Right atrium auricular region (tissue), 2 donors: ENCODE results near the gene ACTRT2. TPM values are rescaled to one million over a fixed set of nuclear protein-coding genes. Genes with fewer than 3 reads are reported as not detected.

Experiments used
- DNase-seq: peaks from one replicate; pipeline ENCODE4 v3.0.0-alpha.2; 2019; ENCODE audit warnings: low spot score
- H3K27ac ChIP-seq, 2 donors: fragments of 200-600 bp; sonication (generic); 1 replicate in 1 of 2; 2 replicates in 1 of 2; pipeline ENCODE4 v1.5.1; 2016 to 2019
- H3K27me3 ChIP-seq, 2 donors: fragments of 200-600 bp; sonication (generic); one replicate each; pipeline versions ENCODE4 v1.5.1 to v1.6.0; 2017 to 2019
- H3K36me3 ChIP-seq: fragments of 200-600 bp; sonication (generic); one replicate; pipeline ENCODE4 v1.5.1; 2016
- H3K4me1 ChIP-seq, 2 donors: fragments of 200-600 bp; sonication (generic); one replicate each; pipeline versions ENCODE4 v1.5.1 to v1.6.0; 2017 to 2019
- H3K4me3 ChIP-seq, 2 donors: fragments of 200-600 bp; sonication (generic); 1 replicate in 1 of 2; 2 replicates in 1 of 2; pipeline ENCODE4 v1.5.1; 2017 to 2019; ENCODE audit warnings: mild to moderate bottlenecking in 1 of 2, moderate library complexity in 1 of 2
- H3K9me3 ChIP-seq, 2 donors: fragments of 200-600 bp; sonication (generic); one replicate each; pipeline ENCODE4 v1.5.1; 2019
- CTCF ChIP-seq, 2 donors: fragments of 200-600 bp; sonication (generic); IDR thresholded peaks; one replicate each; pipeline ENCODE4 v1.5.1; 2019; ENCODE audit warnings: antibody characterized with exemption in 2 of 2
- total RNA-seq, 2 donors: library from RNA; depleted of rRNA; stranded (reverse); fragments of >200 nt; gene quantifications; one replicate each; pipeline ENCODE4 v1.1.0, GENCODE V29; 2016

ACTRT2 gene
- total RNA-seq, 2 donors from 2014 or later, result not detected

GRCh38 chr1:3035563-3036446 lies 14.5 kb downstream of the ACTRT2 start:
- Histone ChIP-seq H3K36me3 (no peaks in the 10 kb centered on the region), H3K4me1 (no peaks in the 10 kb centered on the region), H3K27ac (no peak overlapping the region), H3K4me3 (no peak overlapping the region), H3K27me3 (no peaks in the 10 kb centered on the region), H3K9me3 (no peaks in the 10 kb centered on the region)
- TF ChIP-seq CTCF (IDR thresholded peaks at IDR 0.05), result no peak
- DNase-seq, result no peak

DNA sequence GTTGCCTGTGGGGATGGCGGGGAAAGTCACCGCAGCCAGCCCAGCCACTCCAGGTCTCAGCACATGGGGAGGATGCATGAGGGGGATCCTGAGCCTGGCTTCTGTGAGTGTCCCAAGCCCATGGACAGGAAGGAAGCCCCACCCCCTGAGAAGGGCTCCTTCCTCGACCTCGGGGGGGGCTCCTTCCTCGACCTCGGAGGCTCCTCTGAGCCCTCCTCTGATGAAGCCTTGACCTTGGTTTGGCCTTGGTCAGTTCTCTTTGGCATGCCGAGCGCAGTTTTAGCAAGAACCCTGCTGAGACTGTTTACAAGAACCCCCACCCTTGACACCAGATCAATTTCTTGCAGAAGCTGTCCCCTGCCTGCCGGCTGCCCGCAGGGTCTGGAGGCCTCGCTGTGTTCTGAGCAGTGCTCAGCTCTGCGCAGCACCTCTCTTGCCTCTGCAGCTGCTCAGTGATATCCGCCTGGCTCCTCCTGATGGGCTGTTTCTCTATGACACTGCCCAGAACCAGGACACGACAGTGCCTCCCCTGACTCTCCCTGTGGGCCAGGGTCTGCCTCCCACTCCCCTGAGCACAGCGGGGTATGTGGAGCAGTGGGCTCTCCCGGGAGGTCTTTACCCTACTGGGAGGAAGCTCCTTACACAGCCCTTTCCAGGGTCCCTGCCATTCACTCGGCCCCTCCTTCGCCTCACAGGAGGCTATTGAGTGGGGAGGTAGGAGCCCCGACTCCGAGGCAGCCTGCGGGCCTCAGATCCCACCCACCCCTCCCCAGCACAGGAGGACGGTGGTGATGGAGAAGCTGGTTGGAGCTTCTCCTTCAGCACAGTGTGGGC lies 15.4 kb downstream of the ACTRT2 start:
- Histone ChIP-seq H3K27me3 (no peaks in the 10 kb centered on the region), H3K4me3 (no peak overlapping the region), H3K27ac (no peak overlapping the region), H3K36me3 (no peaks in the 10 kb centered on the region), H3K4me1 (no peaks in the 10 kb centered on the region), H3K9me3 (no peaks in the 10 kb centered on the region)
- no peak for TF ChIP-seq CTCF (IDR thresholded peaks at IDR 0.05)
- no peak for DNase-seq

DNA sequence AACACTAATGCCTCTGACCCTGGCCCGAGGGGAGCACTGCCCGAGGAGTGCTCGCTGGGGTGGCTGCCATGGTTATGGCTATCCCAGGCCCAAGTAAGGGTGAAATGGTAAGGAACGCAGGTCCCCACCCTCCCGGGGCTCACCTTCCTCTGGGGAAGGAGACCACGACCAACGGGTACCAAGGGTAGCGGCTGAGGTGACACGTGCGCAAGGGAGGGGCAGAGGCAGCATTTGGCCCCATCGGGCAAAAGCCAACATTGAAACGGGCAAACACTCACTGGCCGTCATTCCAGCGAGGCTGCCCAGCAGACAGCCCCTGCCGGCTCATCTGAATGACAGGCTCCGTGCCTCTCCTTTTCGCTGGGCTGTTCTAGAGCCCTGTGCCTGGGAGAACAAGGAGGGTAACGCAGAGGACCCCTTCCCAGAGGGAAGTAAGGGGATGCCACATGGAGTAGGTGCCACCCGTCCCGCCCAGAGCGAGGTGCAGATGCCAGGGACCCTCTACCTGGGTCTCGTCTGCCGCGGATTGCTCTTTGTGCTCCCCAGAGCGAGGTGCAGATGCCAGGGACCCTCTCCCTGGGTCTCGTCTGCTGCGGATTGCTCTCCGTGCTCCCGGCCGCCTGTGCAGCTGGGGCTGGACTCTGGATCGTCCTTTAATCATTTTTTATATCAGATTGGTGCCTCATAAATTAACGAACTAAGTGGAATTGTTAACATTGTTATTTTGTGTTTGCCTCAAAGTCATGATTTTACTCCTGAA lies 16.2 kb downstream of the ACTRT2 start:
- no peak for TF ChIP-seq CTCF (IDR thresholded peaks at IDR 0.05)
- H3K27ac ChIP-seq, result no peak overlapping the region
- no peak overlapping the region for H3K4me3 ChIP-seq
- no peaks in the 10 kb centered on the region for H3K27me3 ChIP-seq
- H3K36me3 ChIP-seq, result no peaks in the 10 kb centered on the region
- no peak for DNase-seq
- H3K4me1 ChIP-seq, result no peaks in the 10 kb centered on the region
- no peaks in the 10 kb centered on the region for H3K9me3 ChIP-seq

GRCh38 chr1:3038113-3038551 lies 16.9 kb downstream of the ACTRT2 start:
- no peaks in the 10 kb centered on the region for H3K4me1 ChIP-seq
- no peaks in the 10 kb centered on the region for H3K36me3 ChIP-seq
- no peak overlapping the region for H3K27ac ChIP-seq
- no peak for DNase-seq
- no peak for TF ChIP-seq CTCF (IDR thresholded peaks at IDR 0.05)
- H3K9me3 ChIP-seq, result no peaks in the 10 kb centered on the region
- H3K27me3 ChIP-seq, result no peaks in the 10 kb centered on the region
- no peak overlapping the region for H3K4me3 ChIP-seq

DNA sequence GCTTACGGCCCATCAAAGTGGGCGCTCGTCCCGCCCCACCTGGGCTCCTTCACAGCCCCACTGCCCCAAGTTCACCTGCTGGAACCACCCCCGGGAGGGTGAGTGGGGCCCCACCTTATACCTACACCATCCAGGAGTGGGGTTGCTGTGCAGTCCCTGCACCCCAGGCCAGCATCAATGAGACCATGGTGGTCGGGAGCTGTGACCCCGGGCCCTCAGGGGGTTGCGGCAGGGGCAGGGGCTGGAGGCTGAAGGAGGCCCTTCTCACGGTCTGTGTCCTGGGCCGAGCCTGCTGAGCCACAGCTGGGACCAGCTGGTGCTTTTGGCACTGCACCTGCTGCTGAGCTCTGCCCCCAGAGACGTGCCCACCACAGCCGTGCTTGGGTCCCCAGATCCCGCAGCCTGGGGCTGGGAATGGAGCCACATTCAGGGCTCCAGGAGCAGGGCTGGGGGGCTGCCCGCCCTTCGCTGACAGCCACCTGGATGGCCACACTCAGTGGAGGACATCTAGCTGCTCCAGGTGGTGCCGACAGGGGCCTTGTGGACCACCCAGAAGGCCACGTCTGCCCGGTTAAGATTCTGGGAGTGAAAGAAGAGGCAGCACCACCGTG lies 17.4 kb downstream of the ACTRT2 start:
- H3K27ac ChIP-seq, result no peak overlapping the region
- H3K9me3 ChIP-seq, result no peaks in the 10 kb centered on the region
- H3K4me1 ChIP-seq, result no peaks in the 10 kb centered on the region
- H3K4me3 ChIP-seq, result no peak overlapping the region
- DNase-seq, result no peak
- H3K36me3 ChIP-seq, result no peaks in the 10 kb centered on the region
- no peak for TF ChIP-seq CTCF (IDR thresholded peaks at IDR 0.05)
- no peaks in the 10 kb centered on the region for H3K27me3 ChIP-seq
